HepG2 (cell line): Measurements from ENCODE around the gene DDX11. TPM values are rescaled to one million over a fixed set of nuclear protein-coding genes. Genes with fewer than 3 reads are reported as not detected.

ENCODE experiments used
- ATAC-seq: fragments of 200-7000 bp; cut with Tn5 transposase; 3 replicates; pipeline ENCODE4 v1.9.1; 2020; ENCODE audit warnings: mild to moderate bottlenecking, moderate library complexity
- BruUV-seq: library from RNA; stranded (reverse); fragments of 400-500 nt; replicated peaks from 2 replicates; lab custom pipeline; 2021; lab: Mats Ljungman, UMichigan
- CTCF ChIA-PET: fragments of 300-600 bp; formaldehyde crosslinking; extraction: SDS; loops from one replicate; lab custom pipeline; 2021; ENCODE audit warnings: low total read pairs, inconsistent platforms, low intra/inter-chr PET ratio; lab: Yijun Ruan, JAX
- POLR2A ChIA-PET: fragments of 350-600 bp; sonication (Branson Sonifier 250); formaldehyde crosslinking; loops from one replicate; lab custom pipeline; 2020; ENCODE audit warnings: antibody characterized with exemption, inconsistent platforms; lab: Yijun Ruan, JAX
- DNase-seq: peaks from one replicate; pipeline ENCODE4 v3.0.0-alpha.2; 2015; ENCODE audit warnings: low spot score
- FAIRE-seq: peaks from 3 replicates; lab custom pipeline; 2011; peaks lifted over from hg19 to GRCh38; lab: Jason Lieb, UNC
- H2AFZ ChIP-seq: one replicate; pipeline ENCODE4 v1.6.1; 2011; ENCODE audit warnings: low read length, inconsistent platforms
- H3K27ac ChIP-seq: fragments of 300-600 bp; 3 replicates; pipeline ENCODE4 v1.8.0; 2011; ENCODE audit warnings: mixed run types, mild to moderate bottlenecking, mixed read lengths, low read length, inconsistent platforms; ENCODE audit not compliant: insufficient read depth; ENCODE audit errors: extremely low read length
- H3K27me3 ChIP-seq, 2 experiments: fragments of 200-600 bp in 1 of 2; 2 replicates in 1 of 2; 3 replicates in 1 of 2; pipeline versions ENCODE4 v1.6.0 to v1.8.0; 2011; ENCODE audit warnings: low read length in 2 of 2, mild to moderate bottlenecking in 2 of 2, moderate library complexity in 2 of 2, inconsistent platforms in 1 of 2; ENCODE audit not compliant: insufficient read depth in 2 of 2, control insufficient read depth in 1 of 2
- H3K36me3 ChIP-seq, 2 experiments: fragments of 200-600 bp in 1 of 2; replicated peaks in 1 of 2; 2 replicates in 1 of 2; 3 replicates in 1 of 2; pipeline versions ENCODE4 v1.5.1 to v1.8.0; 2011; ENCODE audit warnings: low read length in 2 of 2, inconsistent platforms in 1 of 2; ENCODE audit not compliant: insufficient read depth in 2 of 2, control insufficient read depth in 1 of 2
- H3K4me1 ChIP-seq: 2 replicates; pipeline ENCODE4 v1.5.1; 2012; ENCODE audit warnings: low read length, inconsistent platforms; ENCODE audit not compliant: insufficient read depth
- H3K4me2 ChIP-seq: 2 replicates; pipeline ENCODE4 v1.6.0; 2011; ENCODE audit warnings: low read depth, low read length, inconsistent platforms
- H3K4me3 ChIP-seq, 3 experiments: fragments of 200-600 bp in 1 of 3; sonication (generic), shearing (Covaris generic) in 1 of 3; replicated peaks in 1 of 3; 2 replicates each; pipeline ENCODE4 v1.5.1; 2011 to 2016; ENCODE audit warnings: low read length in 3 of 3, inconsistent platforms in 2 of 3, low read depth in 2 of 3, mild to moderate bottlenecking in 2 of 3, control low read depth in 1 of 3, mixed read lengths in 1 of 3; ENCODE audit not compliant: insufficient read depth in 1 of 3
- H3K79me2 ChIP-seq: one replicate; pipeline ENCODE4 v1.6.1; 2011; ENCODE audit warnings: low read length, inconsistent platforms; ENCODE audit not compliant: insufficient read depth
- H3K9ac ChIP-seq: 2 replicates; pipeline ENCODE4 v1.6.0; 2011; ENCODE audit warnings: mild to moderate bottlenecking, low read depth, low read length, inconsistent platforms; ENCODE audit not compliant: insufficient read depth
- H3K9me3 ChIP-seq: 2 replicates; pipeline ENCODE4 v1.5.1; 2012; ENCODE audit warnings: mild to moderate bottlenecking, low read length
- H4K20me1 ChIP-seq: 2 replicates; pipeline ENCODE4 v1.6.0; 2011; ENCODE audit warnings: inconsistent platforms, mild to moderate bottlenecking, low read length, moderate library complexity; ENCODE audit not compliant: insufficient read depth
- BRD4 ChIP-seq: sonication (generic); formaldehyde crosslinking; IDR thresholded peaks from 2 replicates; pipeline ENCODE4 v1.4.0; 2020; ENCODE audit warnings: missing genetic modification reagents
- CAMTA2 ChIP-seq: sonication (generic); formaldehyde crosslinking; IDR thresholded peaks from 2 replicates; pipeline ENCODE4 v1.4.0; 2020; ENCODE audit warnings: mild to moderate bottlenecking, missing genetic modification reagents, borderline replicate concordance
- CEBPZ ChIP-seq: IDR thresholded peaks from 2 replicates; pipeline ENCODE4 v1.6.1; 2012; ENCODE audit warnings: low read length, improper control_type of control experiment
- EED ChIP-seq: sonication (generic); formaldehyde crosslinking; IDR thresholded peaks from 2 replicates; pipeline ENCODE4 v1.5.0; 2020; ENCODE audit warnings: mild to moderate bottlenecking, missing genetic modification reagents
- NBN ChIP-seq: fragments of 450-650 bp; conservative IDR thresholded peaks from 2 replicates; pipeline ENCODE4 v1.6.1; 2017
- POLR2G ChIP-seq: fragments of 200-400 bp; formaldehyde crosslinking; IDR thresholded peaks from 2 replicates; pipeline ENCODE4 v1.6.1; 2018; ENCODE audit warnings: mild to moderate bottlenecking, low read depth, low read length, moderate library complexity
- SSRP1 ChIP-seq: IDR thresholded peaks from 2 replicates; pipeline ENCODE4 v1.6.1; 2016; ENCODE audit warnings: control low read depth
- ZBTB26 ChIP-seq: IDR thresholded peaks from 2 replicates; pipeline ENCODE4 v1.6.1; 2016; ENCODE audit warnings: missing compliant biosample characterization, missing genetic modification reagents, borderline replicate concordance
- ZKSCAN1 ChIP-seq: fragments of 150-350 bp; IDR thresholded peaks from 2 replicates; pipeline ENCODE4 v1.6.1; 2014; ENCODE audit warnings: low read length
- ZNF446 ChIP-seq: sonication (generic); formaldehyde crosslinking; IDR thresholded peaks from 2 replicates; pipeline ENCODE4 v1.5.0; 2020; ENCODE audit warnings: mild to moderate bottlenecking, missing genetic modification reagents
- ZNF530 ChIP-seq: sonication (generic); formaldehyde crosslinking; IDR thresholded peaks from 2 replicates; pipeline ENCODE4 v1.5.0; 2020; ENCODE audit warnings: low read depth, mild to moderate bottlenecking, missing genetic modification reagents
- ZNF644 ChIP-seq: IDR thresholded peaks from 2 replicates; pipeline ENCODE4 v1.6.1; 2016; ENCODE audit warnings: low read depth
- ZNF660 ChIP-seq: sonication (generic); formaldehyde crosslinking; IDR thresholded peaks from 2 replicates; pipeline ENCODE4 v1.5.1; 2020; ENCODE audit warnings: mild to moderate bottlenecking, low read depth, missing genetic modification reagents, borderline replicate concordance
- WGBS: methylation state at CpG from one replicate; pipeline ENCODE4 v1.1.6; 2017; ENCODE audit warnings: low lambda C conversion rate; 5-methylcytosine and 5-hydroxymethylcytosine counted together
- in situ Hi-C: cut with HindIII; loops from 2 replicates; pipeline ENCODE4 v1.10.0; 2017; ENCODE audit warnings: low pct_unique_long_range_greater_than_20kb; ENCODE audit not compliant: extremely low pct_ligation_motif_present
- intact Hi-C: fragments of 100-400 bp; cut with micrococcal nuclease; formaldehyde crosslinking; loops from one replicate; pipeline ENCODE4 v1.10.0; 2022; ENCODE audit not compliant: unreplicated experiment
- polyA plus RNA-seq, 8 experiments: library from polyadenylated mRNA; depleted of rRNA in 3 of 8; stranded (reverse) in 7 of 8; unstranded in 1 of 8; fragments of >200 nt; fragmentation: Illumina TruSeq in 4 of 8; extraction: Trizol in 4 of 8; gene quantifications; 2 replicates each; pipeline versions ENCODE4 v1.2.1 to v1.2.3, GENCODE V29; 2011 to 2016; ENCODE audit warnings: low read depth in 4 of 8, missing spikeins in 1 of 8, mixed read lengths in 1 of 8; ENCODE audit not compliant: insufficient read depth in 1 of 8
- total RNA-seq, 5 experiments: library from RNA; depleted of rRNA; stranded (reverse); fragments of >200 nt; fragmentation: Illumina TruSeq; extraction: Trizol; gene quantifications; 2 replicates each; pipeline ENCODE4 v1.2.3, GENCODE V29; 2016; ENCODE audit warnings: low read depth in 1 of 5

DDX11 gene
- total and polyA plus RNA-seq, 2 of the 13 experiments (the other 11 are each of a cell fraction or from before 2014, with no cell fraction given), result 23.9 to 40.8 TPM

- ATAC-seq, result no peak
- intact Hi-C loops (no loop called here), in situ Hi-C loops (no loop called here)
- Histone ChIP-seq H3K27me3 (no peaks in the 10 kb centered on the region), H2AFZ (no peak overlapping the region), H3K9ac (no peak overlapping the region), H3K4me1 (peaks cover 30% of the 10 kb centered on the region), H3K79me2 (no peaks in the 10 kb centered on the region), H3K27ac (no peak overlapping the region), H3K36me3 (peaks cover 0 to 2% of the 10 kb centered on the region in 2 experiments; a peak in 1 of 5 replicates), H3K9me3 (no peaks in the 10 kb centered on the region), H3K4me3 (no peak overlapping the region), H3K4me2 (no peak overlapping the region), H4K20me1 (no peaks in the 10 kb centered on the region)
- 100% methylated on average over 8 of the region's 8 CpGs for WGBS
- no peak for DNase-seq
- BruUV-seq, result no TSS peak
- no peak for FAIRE-seq
- POLR2A ChIA-PET, result no interaction called here
- CTCF ChIA-PET, result no interaction called here
- TF ChIP-seq POLR2G, result 0 out of 2 replicates have a peak, but pooled peaks have one; percentile 24
- no peak for TF ChIP-seq CAMTA2
These were observed 32.0 kb downstream of the DDX11 start for GRCh38 chr12:31105668-31106067.

GRCh38 chr12:31106101-31106803 lies 32.6 kb downstream of the DDX11 start:
- H3K36me3 ChIP-seq, result no peaks in the 10 kb centered on the region; a peak in 1 of 5 replicates
- H3K79me2 ChIP-seq, result no peaks in the 10 kb centered on the region
- no peaks in the 10 kb centered on the region for H3K9me3 ChIP-seq
- H3K9ac ChIP-seq, result no peak overlapping the region
- DNase-seq (no peak), FAIRE-seq (no peak), ATAC-seq (no peak)
- H4K20me1 ChIP-seq, result no peaks in the 10 kb centered on the region
- H3K27me3 ChIP-seq, result no peaks in the 10 kb centered on the region
- no peak overlapping the region for H2AFZ ChIP-seq
- no peak overlapping the region for H3K27ac ChIP-seq
- no peak overlapping the region for H3K4me3 ChIP-seq
- in situ Hi-C loops, result no loop called here
- ChIA-PET POLR2A (no interaction called here), CTCF (no interaction called here)
- no peak overlapping the region for H3K4me2 ChIP-seq
- BruUV-seq, result no TSS peak
- peaks cover 33% of the 10 kb centered on the region for H3K4me1 ChIP-seq
- 82% methylated on average over 7 of the region's 10 CpGs for WGBS
- intact Hi-C loops, result no loop called here
- TF ChIP-seq NBN, result no peak
- no peak for TF ChIP-seq ZNF660 (CRISPR knock-in tag)
- no peak for TF ChIP-seq ZNF530 (CRISPR knock-in tag)
- no peak for TF ChIP-seq EED (CRISPR knock-in tag)
- no peak for TF ChIP-seq SSRP1 (CRISPR knock-in tag)
- no peak for TF ChIP-seq BRD4 (CRISPR knock-in tag)
- no peak for TF ChIP-seq ZBTB26 (CRISPR knock-in tag)
- no peak for TF ChIP-seq ZNF644
- no peak for TF ChIP-seq CEBPZ
- TF ChIP-seq ZKSCAN1, result no peak
- no peak for TF ChIP-seq ZNF446
